GM19351 (cell line): Measurements from ENCODE around the gene TSC1.

Experiments used
- ATAC-seq: cut with Tn5 transposase; IDR thresholded peaks from one replicate; pipeline ENCODE4 v1.9.1; 2021; ENCODE audit warnings: mild to moderate bottlenecking, moderate library complexity; ENCODE audit not compliant: unreplicated experiment

The TSC1 gene

GRCh38 chr9:132894862-132895835, 49.3 kb downstream of the TSC1 start:
- no peak for ATAC-seq

GRCh38 chr9:132894346-132894745, 50.1 kb downstream of the TSC1 start:
- no peak for ATAC-seq

- no peak for ATAC-seq
These were observed 52.0 kb downstream of the TSC1 start for GRCh38 chr9:132892400-132892799.

- no peak for ATAC-seq
These were observed 56.3 kb downstream of the TSC1 start for GRCh38 chr9:132888151-132888550.

GRCh38 chr9:132887181-132888120, 57.0 kb downstream of the TSC1 start:
- ATAC-seq: no peak

GRCh38 chr9:132886334-132886725, 58.1 kb downstream of the TSC1 start:
- ATAC-seq: no peak

GRCh38 chr9:132885720-132886333, 58.6 kb downstream of the TSC1 start:
- ATAC-seq: no peak

- no peak for ATAC-seq
These were observed 60.8 kb downstream of the TSC1 start for GRCh38 chr9:132883349-132884294.

- ATAC-seq: no peak
These were observed 61.8 kb downstream of the TSC1 start for GRCh38 chr9:132882616-132883015.

GRCh38 chr9:132881826-132882225, 62.6 kb downstream of the TSC1 start:
- no peak for ATAC-seq

GRCh38 chr9:132880324-132880661, 64.1 kb downstream of the TSC1 start:
- no peak for ATAC-seq

GRCh38 chr9:132879457-132880323, 64.7 kb downstream of the TSC1 start:
- ATAC-seq: no peak

GRCh38 chr9:132878695-132879456, 65.5 kb downstream of the TSC1 start, which contains the start of gene SPACA9:
TSS of gene SPACA9 (plus strand) at chr9:132878898. CDS start at chr9:132883948, 5,050 bp downstream.
- no peak for ATAC-seq

GRCh38 chr9:132877824-132878694, 66.4 kb downstream of the TSC1 start, which contains the start of gene AK8:
TSS of gene AK8 (minus strand) at chr9:132878284. CDS start at chr9:132878255, 29 bp downstream.
- peak; percentile 69 for ATAC-seq

- no peak for ATAC-seq
These were observed 67.0 kb downstream of the TSC1 start for GRCh38 chr9:132877458-132877823.

- ATAC-seq: no peak
These were observed 67.6 kb downstream of the TSC1 start for GRCh38 chr9:132876849-132877248.

- no peak for ATAC-seq
These were observed 69.3 kb downstream of the TSC1 start for GRCh38 chr9:132875159-132875558.
